ENCODE data around the gene PGLYRP3.

PGLYRP3 gene

DNA sequence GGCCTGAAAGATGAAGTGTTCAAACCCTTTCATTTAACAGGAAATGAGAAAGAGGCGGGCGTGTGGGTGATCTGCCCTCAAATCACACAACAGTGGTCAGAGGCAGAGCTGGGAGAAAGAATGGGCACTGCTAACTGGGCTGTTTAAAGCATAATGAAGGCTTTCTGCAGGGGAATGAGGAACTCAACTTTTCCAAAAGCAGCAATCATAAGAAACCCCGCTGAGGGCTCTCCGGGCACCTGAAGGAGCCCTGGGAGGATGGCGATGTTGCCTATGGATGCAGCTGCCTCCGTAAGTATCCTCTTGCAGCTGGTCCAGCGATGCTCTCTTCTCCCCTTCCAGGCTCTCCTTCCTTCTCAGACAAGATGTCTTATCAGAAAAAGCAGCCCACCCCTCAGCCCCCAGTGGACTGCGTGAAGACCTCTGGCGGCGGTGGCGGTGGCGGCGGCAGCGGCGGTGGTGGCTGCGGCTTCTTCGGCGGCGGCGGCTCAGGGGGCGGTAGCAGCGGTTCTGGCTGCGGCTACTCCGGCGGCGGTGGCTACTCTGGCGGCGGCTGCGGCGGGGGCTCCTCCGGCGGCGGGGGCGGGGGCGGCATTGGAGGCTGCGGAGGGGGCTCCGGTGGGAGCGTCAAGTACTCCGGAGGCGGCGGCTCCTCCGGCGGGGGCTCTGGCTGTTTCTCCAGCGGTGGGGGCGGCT lies 52.0 kb downstream of the PGLYRP3 start:
- DNase-seq (ENCODE audit: low spot score) = no peak

DNA sequence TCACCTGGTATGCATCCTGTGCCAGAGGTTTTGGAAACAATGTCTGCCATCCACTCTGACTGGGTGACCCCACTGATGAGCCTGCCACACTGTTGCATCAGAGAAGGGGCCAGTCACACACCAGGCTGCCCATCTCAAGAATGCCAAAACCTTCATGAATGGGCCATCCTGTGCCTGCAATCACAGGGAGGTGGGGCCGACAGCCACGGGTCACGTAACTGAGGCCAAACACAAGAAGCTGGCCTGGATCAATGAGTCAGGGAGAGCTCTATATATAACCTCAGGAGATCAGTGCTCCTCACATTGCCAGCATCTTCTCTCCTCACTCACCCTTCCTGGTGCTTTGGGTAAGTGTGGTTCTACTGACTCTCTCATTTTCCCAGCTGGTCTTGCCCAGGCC lies 53.4 kb downstream of the PGLYRP3 start, which contains the start of gene LORICRIN:
LORICRIN (plus strand) TSS at position 301 of the 400 bp plus-strand sequence. CDS start 1,263 bp downstream, outside the sequence.
- DNase-seq (ENCODE audit: low spot score) = no peak

DNA sequence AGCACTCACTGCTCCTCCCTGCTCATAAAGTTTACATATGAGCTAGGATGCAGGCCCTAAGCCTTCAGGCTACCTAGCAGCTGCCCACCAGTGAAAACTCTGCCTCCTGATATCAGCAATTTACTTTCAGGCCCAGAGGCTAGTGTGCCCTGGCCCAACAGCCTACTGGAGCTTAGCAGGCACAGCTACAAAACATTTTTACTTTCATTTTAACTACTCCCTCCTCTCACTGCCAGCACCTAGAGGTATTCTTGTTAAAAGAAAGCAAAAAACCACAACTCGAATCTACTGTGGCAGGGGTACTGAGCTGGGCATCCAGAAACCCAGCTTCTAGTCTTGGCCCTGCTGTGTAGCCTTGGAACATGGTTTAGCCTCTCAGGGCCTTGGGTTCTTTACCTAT lies 59.1 kb downstream of the PGLYRP3 start:
- no peak for DNase-seq (ENCODE audit: low spot score)

DNA sequence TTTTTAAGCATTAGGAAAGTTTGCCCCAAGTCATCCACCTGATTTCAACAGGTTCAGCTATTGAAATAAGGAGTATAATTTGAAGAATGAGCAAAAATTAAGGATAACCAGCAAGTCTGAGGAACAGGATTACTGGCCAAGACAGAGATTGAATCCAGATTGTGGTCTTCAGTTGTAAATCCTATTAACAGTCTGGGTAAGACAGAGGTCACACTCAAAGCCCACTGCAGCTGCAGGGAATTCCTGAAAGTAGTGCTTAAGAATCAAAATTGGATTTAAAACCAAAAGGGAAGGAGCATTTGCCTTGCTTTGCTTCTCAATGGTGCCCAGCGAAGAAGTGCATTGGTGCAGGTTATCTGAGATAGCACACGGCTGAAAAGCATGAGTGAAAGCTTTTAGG lies 59.7 kb downstream of the PGLYRP3 start:
- DNase-seq (ENCODE audit: low spot score) = no peak

DNA sequence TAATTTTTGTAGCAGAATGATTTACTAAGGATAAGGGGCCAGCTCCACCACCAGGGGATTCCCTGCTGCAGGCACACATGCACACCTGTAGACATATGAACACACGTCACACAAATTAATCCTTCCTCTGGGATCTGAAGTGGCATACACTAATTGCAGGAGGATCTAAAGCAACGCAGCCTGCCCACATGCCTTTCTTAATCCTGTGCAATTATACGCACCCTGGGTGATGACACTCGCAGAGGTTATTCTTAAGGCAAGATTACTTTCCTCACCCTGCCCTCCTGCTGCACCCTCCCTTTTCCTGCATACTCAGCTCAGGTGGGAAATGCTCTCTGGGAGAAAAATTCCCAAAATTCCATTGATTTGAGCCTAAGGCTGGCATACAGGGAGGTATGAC lies 60.8 kb downstream of the PGLYRP3 start:
- no peak for DNase-seq (ENCODE audit: low spot score)

GRCh38 chr1:153251562-153251961 lies 61.2 kb downstream of the PGLYRP3 start:
- no peak for DNase-seq (ENCODE audit: low spot score)

DNA sequence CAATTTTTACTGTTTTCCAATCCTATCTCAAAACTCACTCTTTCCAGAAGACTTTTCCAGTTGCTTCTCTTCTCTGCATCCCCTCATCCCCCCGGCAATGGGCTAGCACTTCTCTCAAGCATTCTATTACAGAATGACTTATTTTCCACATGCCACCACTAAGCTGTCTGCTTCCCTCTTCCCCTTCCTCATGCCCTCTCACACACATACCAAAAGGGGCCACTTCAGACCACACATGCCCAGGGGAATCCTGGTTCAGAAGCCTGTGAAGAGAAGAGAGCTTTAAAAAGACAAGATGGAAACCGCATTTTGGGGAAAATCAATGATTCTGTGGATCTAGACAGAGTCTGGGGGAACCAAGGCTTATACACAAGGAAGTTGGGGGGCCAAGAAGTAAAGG lies 61.7 kb downstream of the PGLYRP3 start:
- DNase-seq (ENCODE audit: low spot score) = no peak

GRCh38 chr1:153250166-153250565 lies 62.6 kb downstream of the PGLYRP3 start:
- DNase-seq (ENCODE audit: low spot score) = no peak

DNA sequence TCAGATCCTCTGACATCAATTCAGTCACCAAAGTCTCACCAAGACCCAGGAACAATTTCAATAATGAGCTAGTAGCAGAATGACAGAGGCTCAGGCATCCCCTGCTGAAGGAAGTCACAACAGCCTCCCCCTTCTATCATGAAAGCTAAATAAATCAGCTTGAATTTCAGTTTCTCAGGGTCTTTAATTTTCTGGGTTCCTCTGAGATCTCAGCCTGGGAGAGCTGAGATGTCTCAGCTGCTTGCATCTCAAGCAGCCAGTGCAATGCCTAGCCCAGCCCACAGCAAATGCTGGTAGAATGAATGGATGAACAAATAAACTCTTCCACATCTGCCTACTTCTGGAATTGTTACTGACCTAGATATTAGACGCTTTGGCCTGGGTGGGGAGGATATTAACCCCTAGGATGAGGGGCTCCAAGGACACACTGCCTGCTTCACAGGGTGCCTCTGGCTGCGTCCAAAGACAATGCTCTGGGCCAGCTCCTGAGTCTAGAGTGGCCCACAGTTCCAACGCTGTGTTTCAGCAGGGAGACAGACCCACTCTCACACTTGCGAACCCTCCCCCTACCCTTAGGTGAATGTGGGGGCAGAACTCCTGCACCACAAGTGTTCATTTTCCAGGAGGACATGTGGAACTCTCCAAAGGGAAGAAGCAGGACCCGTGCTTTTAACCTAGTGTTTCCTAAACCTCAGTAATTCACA lies 64.4 kb downstream of the PGLYRP3 start:
- no peak for DNase-seq (ENCODE audit: low spot score)
